ENCODE results near the gene TLE3. TPM values are rescaled to one million over a fixed set of nuclear protein-coding genes. Genes with fewer than 3 reads are reported as not detected.
A peak's percentile ranks its signal among the peaks of the same experiment; 100 is the strongest.

The TLE3 gene
- total RNA-seq, 1 donor from 2014 or later, result 17.8 TPM

GRCh38 chr15:70078578-70079417, 18.9 kb downstream of the TLE3 start:
- peaks cover 48% of the 10 kb centered on the region for H3K36me3 ChIP-seq
- H3K4me1 ChIP-seq, result peaks cover 37% of the 10 kb centered on the region
- no peak for DNase-seq
- H3K4me3 ChIP-seq, result no peak overlapping the region
- H3K9me3 ChIP-seq (replicated peaks), result no peaks in the 10 kb centered on the region
- no peak for TF ChIP-seq CTCF (IDR thresholded peaks at IDR 0.05; ENCODE audit: borderline replicate concordance)
- H3K27me3 ChIP-seq (ENCODE audit: low read depth), result peaks cover 38% of the 10 kb centered on the region
- H3K27ac ChIP-seq (replicated peaks), result no peak overlapping the region
- intact Hi-C loops (cut with micrococcal nuclease), result no loop called here

- H3K4me3 ChIP-seq, result no peak overlapping the region
- no peaks in the 10 kb centered on the region for H3K9me3 ChIP-seq (replicated peaks)
- H3K36me3 ChIP-seq, result peaks cover 51% of the 10 kb centered on the region
- DNase-seq, result peak; percentile 40
- no peak overlapping the region for H3K27ac ChIP-seq (replicated peaks)
- peaks cover 28% of the 10 kb centered on the region for H3K27me3 ChIP-seq (ENCODE audit: low read depth)
- intact Hi-C loops (cut with micrococcal nuclease), result no loop called here
- H3K4me1 ChIP-seq, result peaks cover 37% of the 10 kb centered on the region
- no peak for TF ChIP-seq CTCF (IDR thresholded peaks at IDR 0.05; ENCODE audit: borderline replicate concordance)
These were observed 20.2 kb downstream of the TLE3 start for GRCh38 chr15:70077188-70078147.

- no peaks in the 10 kb centered on the region for H3K9me3 ChIP-seq (replicated peaks)
- no peak for DNase-seq
- intact Hi-C loops (cut with micrococcal nuclease), result no loop called here
- H3K27ac ChIP-seq (replicated peaks), result no peak overlapping the region
- peaks cover 47% of the 10 kb centered on the region for H3K4me1 ChIP-seq
- peaks cover 65% of the 10 kb centered on the region for H3K36me3 ChIP-seq
- no peak overlapping the region for H3K4me3 ChIP-seq
- TF ChIP-seq CTCF (IDR thresholded peaks at IDR 0.05; ENCODE audit: borderline replicate concordance), result no peak
- peaks cover 8% of the 10 kb centered on the region for H3K27me3 ChIP-seq (ENCODE audit: low read depth)
These were observed 23.3 kb downstream of the TLE3 start for GRCh38 chr15:70074380-70074779.

- no peak for TF ChIP-seq CTCF (IDR thresholded peaks at IDR 0.05; ENCODE audit: borderline replicate concordance)
- H3K4me3 ChIP-seq, result no peak overlapping the region
- DNase-seq, result no peak
- H3K36me3 ChIP-seq, result peaks cover 76% of the 10 kb centered on the region
- intact Hi-C loops (cut with micrococcal nuclease), result no loop called here
- H3K27me3 ChIP-seq (ENCODE audit: low read depth), result peaks cover 8% of the 10 kb centered on the region
- H3K9me3 ChIP-seq (replicated peaks), result no peaks in the 10 kb centered on the region
- H3K4me1 ChIP-seq, result peaks cover 39% of the 10 kb centered on the region
- no peak overlapping the region for H3K27ac ChIP-seq (replicated peaks)
These were observed 25.2 kb downstream of the TLE3 start for GRCh38 chr15:70072479-70072878.

GRCh38 chr15:70071799-70072198, 25.9 kb downstream of the TLE3 start:
- H3K4me3 ChIP-seq, result no peak overlapping the region
- no peak for TF ChIP-seq CTCF (IDR thresholded peaks at IDR 0.05; ENCODE audit: borderline replicate concordance)
- intact Hi-C loops (cut with micrococcal nuclease), result no loop called here
- peaks cover 32% of the 10 kb centered on the region for H3K4me1 ChIP-seq
- H3K36me3 ChIP-seq, result peaks cover 78% of the 10 kb centered on the region
- H3K9me3 ChIP-seq (replicated peaks), result no peaks in the 10 kb centered on the region
- no peak overlapping the region for H3K27ac ChIP-seq (replicated peaks)
- DNase-seq, result no peak
- H3K27me3 ChIP-seq (ENCODE audit: low read depth), result peaks cover 8% of the 10 kb centered on the region
